Glomerular visceral epithelial cell (primary cell): ENCODE data around the gene NHSL2.
"Not testable (repeated sequence)": the region's sequence is repeated elsewhere in the genome, so short reads cannot be mapped to it uniquely, and the experiment has no call there.

Source experiments
- DNase-seq: peaks from one replicate; pipeline ENCODE4 v3.0.0-alpha.2; 2016; ENCODE audit errors: extremely low spot score

The NHSL2 gene

DNA sequence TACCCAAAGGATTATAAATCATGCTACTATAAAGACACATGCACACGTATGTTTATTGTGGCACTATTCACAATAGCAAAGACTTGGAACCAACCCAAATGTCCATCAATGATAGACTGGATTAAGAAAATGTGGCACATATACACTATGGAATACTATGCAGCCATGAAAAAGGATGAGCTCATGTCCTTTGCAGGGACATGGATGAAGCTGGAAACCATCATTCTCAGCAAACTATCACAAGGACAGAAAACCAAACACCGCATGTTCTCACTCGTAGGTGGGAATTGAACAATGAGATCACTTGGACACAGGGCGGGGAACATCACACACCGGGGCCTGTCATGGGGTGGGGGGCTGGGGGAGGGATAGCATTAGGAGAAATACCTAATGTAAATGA is 265.6 kb downstream of the NHSL2 start:
- not testable (repeated sequence) for DNase-seq

DNA sequence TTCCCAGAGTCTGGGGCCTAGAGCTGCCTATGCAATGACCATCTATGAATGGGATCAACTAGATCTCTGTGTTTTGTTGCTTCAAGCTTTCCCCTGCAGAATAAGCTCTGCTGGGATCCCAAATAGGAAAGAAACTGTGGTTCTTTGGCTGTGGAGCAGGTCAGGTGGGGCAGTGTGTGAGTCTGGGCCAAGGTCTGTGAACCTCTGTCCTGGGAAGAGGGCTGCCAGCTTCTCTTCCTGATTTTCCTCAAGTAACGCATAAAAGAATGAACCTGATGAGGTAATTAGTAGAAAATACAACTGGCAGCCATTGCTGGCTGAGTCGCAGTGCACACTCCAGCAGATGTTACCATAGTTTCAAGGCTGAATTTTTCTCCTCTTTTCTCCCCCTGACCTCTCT is 266.3 kb downstream of the NHSL2 start:
- DNase-seq = no peak

DNA sequence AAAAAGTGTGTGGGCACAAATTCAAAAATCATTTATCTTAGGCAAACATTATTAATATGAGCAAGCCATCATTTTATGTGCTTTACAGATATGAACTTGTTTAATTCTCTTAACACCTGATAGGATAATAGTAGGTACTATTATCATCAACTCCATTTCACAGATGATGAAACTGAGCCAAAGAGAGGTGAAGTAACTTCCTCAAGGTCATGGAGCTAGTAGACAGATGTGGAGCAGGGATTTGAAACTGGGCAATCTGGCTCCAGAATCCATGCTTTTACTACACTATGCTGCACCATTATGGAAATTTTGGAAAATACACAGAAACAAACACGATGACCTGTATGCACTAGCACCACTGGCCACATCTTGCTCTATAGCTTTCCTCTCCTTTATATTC is 269.9 kb downstream of the NHSL2 start:
- DNase-seq = no peak

DNA sequence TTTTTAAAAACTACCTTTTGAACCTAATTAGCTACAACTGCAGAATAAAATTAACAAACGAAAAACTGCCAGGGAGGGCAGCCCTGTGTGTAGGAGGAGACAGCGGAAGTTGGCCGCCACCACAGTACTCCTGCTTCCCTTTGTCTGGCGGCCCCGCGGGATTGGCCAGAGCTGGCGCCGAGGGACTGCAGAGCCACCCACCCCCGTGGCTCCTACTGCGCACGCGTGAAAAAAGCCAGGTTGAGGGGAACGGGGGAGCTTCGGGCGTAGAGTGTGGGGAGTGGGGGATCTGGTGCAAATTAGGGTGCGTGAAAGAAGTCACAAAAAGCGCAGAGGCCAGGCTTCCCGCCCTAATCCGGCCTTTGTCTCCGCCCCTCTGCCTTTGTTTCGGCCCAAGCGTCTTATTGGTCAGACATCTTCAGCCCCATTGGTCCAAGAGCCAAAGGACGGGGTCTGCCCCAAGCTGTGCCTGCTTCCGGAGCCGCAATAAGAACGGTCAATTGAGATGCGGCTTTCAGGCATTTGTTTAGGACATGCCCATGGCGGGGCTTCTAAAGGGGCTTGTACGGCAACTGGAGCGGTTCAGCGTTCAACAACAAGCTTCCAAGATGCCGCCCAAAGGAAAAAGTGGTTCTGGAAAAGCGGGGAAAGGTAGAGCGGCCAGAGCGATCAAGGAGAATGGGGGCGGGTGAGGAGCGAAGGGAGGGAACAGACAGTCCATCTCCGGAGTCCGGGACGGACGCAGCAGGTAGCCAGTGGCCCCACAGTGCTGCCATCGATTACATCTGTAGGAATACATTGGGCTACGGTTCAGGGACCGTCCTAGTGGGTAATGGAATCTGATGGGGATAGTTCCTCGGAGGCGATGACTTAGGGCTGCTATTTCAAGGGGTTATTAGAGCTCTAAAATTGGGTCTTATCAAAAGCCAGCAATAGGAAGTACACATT is 270.8 kb downstream of the NHSL2 start, which contains the start of gene PIN4:
TSS of gene PIN4 (plus strand) at position 580 of the 948 bp plus-strand sequence. CDS start at position 609, 29 bp downstream.
- peak; percentile 97 for DNase-seq

DNA sequence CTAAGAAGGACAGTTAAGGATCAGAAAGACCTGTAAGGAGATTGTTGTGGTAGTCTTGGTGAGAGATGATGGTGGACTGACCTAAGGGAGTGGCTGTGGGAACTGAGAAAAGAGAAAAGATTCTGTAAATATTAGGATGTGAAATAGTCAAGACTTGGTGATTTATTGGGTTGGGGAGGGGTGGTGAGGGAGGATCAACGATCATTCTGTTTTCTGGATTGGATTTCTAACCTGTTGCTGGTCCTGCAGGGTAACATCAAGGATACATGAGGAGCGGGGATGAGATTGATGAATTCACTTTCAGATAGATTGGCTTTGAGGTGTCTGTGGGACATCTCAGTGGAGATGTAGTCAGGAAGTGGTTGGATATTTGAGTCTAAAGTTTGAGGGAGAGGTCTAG is 272.3 kb downstream of the NHSL2 start:
- no peak for DNase-seq

DNA sequence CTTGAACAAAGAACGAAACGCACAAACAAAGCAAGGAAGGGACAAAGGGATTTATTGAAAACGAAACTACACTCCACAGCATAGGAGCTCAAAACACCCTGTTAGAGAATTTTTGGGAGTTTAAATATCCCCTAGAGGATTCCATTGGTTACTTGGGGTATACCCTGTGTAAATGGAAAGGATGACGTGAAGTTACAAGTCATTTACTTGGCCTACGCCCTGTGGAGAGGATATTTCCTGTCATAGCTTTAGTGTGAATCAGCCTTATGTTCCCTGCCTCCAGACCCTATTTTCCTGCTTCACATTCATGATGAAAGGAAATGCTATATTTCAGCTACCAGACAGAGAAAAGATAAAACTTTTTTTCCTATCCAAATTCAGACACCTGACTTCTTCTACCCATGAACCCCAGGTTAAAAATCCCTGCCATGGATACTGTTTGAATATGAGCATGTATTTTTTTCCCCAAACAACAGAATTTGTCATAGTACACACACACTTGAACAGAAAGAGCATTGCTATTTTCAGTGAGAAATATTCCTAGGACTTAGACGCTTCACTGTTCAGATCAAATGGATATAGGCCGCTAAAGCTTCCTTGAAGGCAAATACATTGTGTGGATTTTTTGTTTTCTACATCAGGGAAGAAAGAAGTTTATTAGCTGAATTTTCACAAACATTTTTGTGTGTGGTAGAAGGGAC is 291.3 kb downstream of the NHSL2 start:
- DNase-seq = peak; percentile 33
